IMR-90 (cell line): ENCODE data around the gene VAT1L. TPM values are rescaled to one million over a fixed set of nuclear protein-coding genes. Genes with fewer than 3 reads are reported as not detected.

Source experiments
- ATAC-seq: fragments of 200-7000 bp; cut with Tn5 transposase; 2 replicates; pipeline ENCODE4 v1.9.1; 2020; ENCODE audit warnings: low read depth, mild to moderate bottlenecking, moderate library complexity
- BruUV-seq: library from RNA; stranded (reverse); fragments of 400-500 nt; replicated peaks from 2 replicates; lab custom pipeline; 2021; lab: Mats Ljungman, UMichigan
- CTCF ChIA-PET: fragments of 300-600 bp; formaldehyde crosslinking; extraction: SDS; loops from one replicate; lab custom pipeline; 2021; ENCODE audit warnings: antibody characterized with exemption; lab: Yijun Ruan, JAX
- POLR2A ChIA-PET: fragments of 300-600 bp; sonication (Branson Sonifier 250); formaldehyde crosslinking; loops from one replicate; lab custom pipeline; 2022; ENCODE audit warnings: antibody characterized with exemption; ENCODE audit not compliant: unreplicated experiment; lab: Charles Lee
- DNase-seq: peaks from one replicate; pipeline ENCODE4 v3.0.0; 2013
- H2AFZ ChIP-seq: replicated peaks from 2 replicates; pipeline ENCODE3; 2013; ENCODE audit warnings: low read length, mild to moderate bottlenecking; ENCODE audit not compliant: poor library complexity
- H2AK5ac ChIP-seq: 2 replicates; pipeline ENCODE4 v1.6.1; 2013; ENCODE audit warnings: low read depth, low read length, inconsistent platforms
- H2AK9ac ChIP-seq: replicated peaks from 2 replicates; pipeline ENCODE3; 2013; ENCODE audit warnings: mild to moderate bottlenecking, low read depth, low read length, moderate library complexity; ENCODE audit not compliant: poor library complexity
- H2BK120ac ChIP-seq: 2 replicates; pipeline ENCODE4 v1.6.1; 2013; ENCODE audit warnings: low read depth, low read length, inconsistent platforms
- H2BK15ac ChIP-seq: 3 replicates; pipeline ENCODE4 v1.6.1; 2013; ENCODE audit warnings: low read depth, low read length, inconsistent platforms
- H2BK20ac ChIP-seq: 2 replicates; pipeline ENCODE4 v1.6.1; 2013; ENCODE audit warnings: low read depth, mild to moderate bottlenecking, inconsistent platforms, low read length, moderate library complexity
- H2BK5ac ChIP-seq: 2 replicates; pipeline ENCODE4 v1.6.1; 2013; ENCODE audit warnings: mild to moderate bottlenecking, low read depth, low read length, inconsistent platforms; ENCODE audit not compliant: poor library complexity, severe bottlenecking
- H3K14ac ChIP-seq: replicated peaks from 2 replicates; pipeline ENCODE4 v1.6.1; 2013; ENCODE audit warnings: low read depth, low read length, inconsistent platforms
- H3K18ac ChIP-seq: 2 replicates; pipeline ENCODE4 v1.6.1; 2013; ENCODE audit warnings: low read depth, low read length, control low read depth
- H3K23ac ChIP-seq: 2 replicates; pipeline ENCODE4 v1.6.1; 2013; ENCODE audit warnings: low read depth, low read length, inconsistent platforms
- H3K27ac ChIP-seq: 2 replicates; pipeline ENCODE4 v1.5.1; 2013; ENCODE audit warnings: mild to moderate bottlenecking, control low read depth, low read length; ENCODE audit not compliant: insufficient read depth
- H3K27me3 ChIP-seq: 2 replicates; pipeline ENCODE4 v1.6.1; 2013; ENCODE audit warnings: low read length; ENCODE audit not compliant: control insufficient read depth, insufficient read depth
- H3K36me3 ChIP-seq: 2 replicates; pipeline ENCODE4 v1.6.1; 2013; ENCODE audit warnings: low read length, mixed read lengths; ENCODE audit not compliant: control insufficient read depth, insufficient read depth
- H3K4ac ChIP-seq: 2 replicates; pipeline ENCODE4 v1.6.1; 2013; ENCODE audit warnings: low read depth, low read length, inconsistent platforms
- H3K4me1 ChIP-seq: 2 replicates; pipeline ENCODE4 v1.6.1; 2013; ENCODE audit warnings: low read length, mixed read lengths; ENCODE audit not compliant: control insufficient read depth, insufficient read depth
- H3K4me2 ChIP-seq: 2 replicates; pipeline ENCODE4 v1.6.1; 2013; ENCODE audit warnings: low read depth, mild to moderate bottlenecking, control low read depth, low read length, moderate library complexity
- H3K4me3 ChIP-seq: 2 replicates; pipeline ENCODE4 v1.5.1; 2013; ENCODE audit warnings: low read depth, mild to moderate bottlenecking, control low read depth, low read length, moderate library complexity; ENCODE audit not compliant: insufficient read depth
- H3K56ac ChIP-seq: 2 replicates; pipeline ENCODE4 v1.6.1; 2013; ENCODE audit warnings: low read length, inconsistent platforms; ENCODE audit not compliant: insufficient read depth; ENCODE audit errors: extremely low read depth
- H3K79me1 ChIP-seq, 2 experiments: 2 replicates each; pipeline ENCODE4 v1.6.1; 2013; ENCODE audit warnings: low read length in 2 of 2, inconsistent platforms in 1 of 2, low read depth in 1 of 2
- H3K9ac ChIP-seq: 2 replicates; pipeline ENCODE4 v1.6.1; 2013; ENCODE audit warnings: low read depth, low read length, control low read depth
- H3K9me1 ChIP-seq: 2 replicates; pipeline ENCODE4 v1.6.1; 2013; ENCODE audit warnings: low read length, inconsistent platforms; ENCODE audit not compliant: insufficient read depth
- H3K9me3 ChIP-seq: 2 replicates; pipeline ENCODE4 v1.6.1; 2013; ENCODE audit warnings: low read length; ENCODE audit not compliant: control insufficient read depth, insufficient read depth
- H4K20me1 ChIP-seq: 2 replicates; pipeline ENCODE4 v1.6.1; 2013; ENCODE audit warnings: low read length, inconsistent platforms; ENCODE audit not compliant: insufficient read depth
- H4K5ac ChIP-seq: 2 replicates; pipeline ENCODE4 v1.6.1; 2013; ENCODE audit warnings: mild to moderate bottlenecking, low read depth, low read length, control low read depth
- H4K8ac ChIP-seq, 2 experiments: 2 replicates each; pipeline ENCODE4 v1.6.1; 2013; ENCODE audit warnings: low read depth in 2 of 2, low read length in 2 of 2, control low read depth in 1 of 2, inconsistent platforms in 1 of 2
- H4K91ac ChIP-seq: 2 replicates; pipeline ENCODE4 v1.6.1; 2013; ENCODE audit warnings: low read depth, low read length, inconsistent platforms; ENCODE audit not compliant: insufficient read depth
- BHLHE40 ChIP-seq: fragments of 150-350 bp; IDR thresholded peaks from 2 replicates; pipeline ENCODE4 v1.6.1; 2016; ENCODE audit warnings: mild to moderate bottlenecking, low read depth, low read length
- CEBPB ChIP-seq: IDR thresholded peaks from 2 replicates; pipeline ENCODE4 v1.6.1; 2012; ENCODE audit warnings: low read depth, low read length, improper control_type of control experiment
- CHD1 ChIP-seq: IDR thresholded peaks from 2 replicates; pipeline ENCODE4 v1.6.1; 2012; ENCODE audit warnings: low read depth, low read length, improper control_type of control experiment
- CTCF ChIP-seq: conservative IDR thresholded peaks from 2 replicates; pipeline ENCODE4 v1.5.1; 2012; ENCODE audit warnings: mild to moderate bottlenecking, low read depth, low read length, improper control_type of control experiment
- ELK1 ChIP-seq: fragments of 150-350 bp; IDR thresholded peaks from 2 replicates; pipeline ENCODE4 v1.6.1; 2016; ENCODE audit warnings: low read depth, mild to moderate bottlenecking, low read length, moderate library complexity, borderline replicate concordance
- FOS ChIP-seq: fragments of 150-350 bp; IDR thresholded peaks from 2 replicates; pipeline ENCODE4 v1.6.1; 2016; ENCODE audit warnings: low read depth, low read length
- MAFK ChIP-seq: IDR thresholded peaks from 2 replicates; pipeline ENCODE4 v1.6.1; 2012; ENCODE audit warnings: low read depth, low read length, improper control_type of control experiment
- MAZ ChIP-seq: IDR thresholded peaks from 2 replicates; pipeline ENCODE4 v1.6.1; 2012; ENCODE audit warnings: low read depth, mild to moderate bottlenecking, low read length, improper control_type of control experiment, moderate library complexity, borderline replicate concordance
- MXI1 ChIP-seq: IDR thresholded peaks from 2 replicates; pipeline ENCODE4 v1.6.1; 2012; ENCODE audit warnings: low read depth, mild to moderate bottlenecking, low read length, moderate library complexity, borderline replicate concordance
- NFE2L2 ChIP-seq: fragments of 150-350 bp; IDR thresholded peaks from 2 replicates; pipeline ENCODE4 v1.6.1; 2016; ENCODE audit warnings: low read depth, mild to moderate bottlenecking, low read length
- POLR2A ChIP-seq: IDR thresholded peaks from 2 replicates; pipeline ENCODE4 v1.6.1; 2012; ENCODE audit warnings: mild to moderate bottlenecking, low read depth, low read length
- RAD21 ChIP-seq: IDR thresholded peaks from 2 replicates; pipeline ENCODE4 v1.6.1; 2012; ENCODE audit warnings: low read length, improper control_type of control experiment
- RCOR1 ChIP-seq: IDR thresholded peaks from 2 replicates; pipeline ENCODE4 v1.6.1; 2012; ENCODE audit warnings: mild to moderate bottlenecking, low read length, improper control_type of control experiment; ENCODE audit not compliant: insufficient replicate concordance
- RFX5 ChIP-seq: IDR thresholded peaks from 2 replicates; pipeline ENCODE4 v1.8.0; 2012; ENCODE audit warnings: low read depth, mild to moderate bottlenecking, low read length, moderate library complexity
- SMC3 ChIP-seq: fragments of 150-350 bp; IDR thresholded peaks from 2 replicates; pipeline ENCODE4 v1.6.1; 2016; ENCODE audit warnings: low read depth, mild to moderate bottlenecking, antibody characterized with exemption, low read length, moderate library complexity
- USF2 ChIP-seq: fragments of 150-350 bp; IDR thresholded peaks from 2 replicates; pipeline ENCODE4 v1.6.1; 2017; ENCODE audit warnings: mild to moderate bottlenecking, antibody characterized with exemption, low read length, low read depth
- WGBS, 2 experiments: methylation state at CpG; one replicate each; pipeline versions ENCODE4 v1.1.5 to v1.1.7; 2013; ENCODE audit warnings: missing lambda C conversion rate in 2 of 2; ENCODE audit not compliant: insufficient read length in 1 of 2; ENCODE audit errors: extremely low coverage in 2 of 2; 5-methylcytosine and 5-hydroxymethylcytosine counted together
- dilution Hi-C: fragments of 300-500 bp; cut with HindIII; formaldehyde crosslinking; loops from one replicate; pipeline ENCODE4 v1.14.3; 2018; ENCODE audit warnings: low sequenced_read_pairs; ENCODE audit not compliant: unreplicated experiment
- in situ Hi-C: fragments of 300-500 bp; cut with MboI; formaldehyde crosslinking; loops from 3 replicates; pipeline ENCODE4 v1.14.3; 2019; ENCODE audit warnings: low sequenced_read_pairs, inconsistent platforms, mixed read lengths
- intact Hi-C: fragments of 100-400 bp; cut with micrococcal nuclease; formaldehyde crosslinking; loops from 2 replicates; pipeline ENCODE4 v1.10.0; 2022
- polyA plus RNA-seq, 3 experiments: library from polyadenylated mRNA; depleted of rRNA; stranded (reverse); fragments of >200 nt; gene quantifications; 2 replicates each; pipeline ENCODE4 v1.2.3, GENCODE V29; 2012; ENCODE audit warnings: low replicate concordance in 1 of 3
- total RNA-seq: library from RNA; depleted of rRNA; stranded (reverse); fragments of >200 nt; gene quantifications from 2 replicates; pipeline ENCODE4 v1.2.3, GENCODE V29; 2012

Gene VAT1L
- total and polyA plus RNA-seq, 2 of the 4 experiments (the other 2 are of a cell fraction): 15.4 to 18.5 TPM

GRCh38 chr16:78024159-78024558, 235.8 kb downstream of the VAT1L start:
- Histone ChIP-seq H3K9me3 (no peaks in the 10 kb centered on the region), H4K5ac (no peak overlapping the region), H4K91ac (no peak overlapping the region), H3K27me3 (no peaks in the 10 kb centered on the region), H2AK9ac (no peak overlapping the region), H3K9me1 (no peaks in the 10 kb centered on the region), H2BK15ac (no peak overlapping the region), H3K4me3 (no peak overlapping the region), H2BK120ac (no peak overlapping the region), H3K9ac (no peak overlapping the region), H3K36me3 (no peaks in the 10 kb centered on the region), H4K8ac (no peak overlapping the region), H3K23ac (no peak overlapping the region), H3K18ac (no peak overlapping the region), H2AK5ac (no peak overlapping the region), H3K79me1 (no peaks in the 10 kb centered on the region), H2AFZ (no peak overlapping the region), H3K4me2 (no peak overlapping the region), H3K4ac (no peak overlapping the region), H3K14ac (no peak overlapping the region), H3K4me1 (peaks cover 1% of the 10 kb centered on the region; the same call in 1 of the 2 replicates), H3K56ac (no peak overlapping the region), H2BK5ac (no peak overlapping the region), H4K20me1 (no peaks in the 10 kb centered on the region), H3K27ac (no peak overlapping the region), H2BK20ac (no peak overlapping the region)
- in situ Hi-C loops (loop anchor here (25.0 kb wide), 1 partner anchor 787 kb away; no protein-coding TSS in a partner anchor), dilution Hi-C loops (no loop called here), intact Hi-C loops (no loop called here)
- ATAC-seq (no peak), DNase-seq (no peak)
- WGBS, 2 experiments: 67% methylated on average over 1 of the region's 5 CpGs; no CpG with 5 or more reads in 1 of the 2 experiments
- TF ChIP-seq CEBPB: no peak
- no peak for TF ChIP-seq BHLHE40
- TF ChIP-seq MAFK: no peak
- no peak for TF ChIP-seq NFE2L2
- no peak for TF ChIP-seq RFX5
- TF ChIP-seq ELK1: no peak
- no peak for TF ChIP-seq CHD1
- TF ChIP-seq FOS: no peak
- no peak for TF ChIP-seq CTCF
- TF ChIP-seq RCOR1: no peak
- TF ChIP-seq USF2: no peak
- no peak for TF ChIP-seq MAZ
- no peak for TF ChIP-seq MXI1
- TF ChIP-seq RAD21: no peak
- TF ChIP-seq POLR2A: no peak
- no peak for TF ChIP-seq SMC3
- no TSS peak for BruUV-seq
- ChIA-PET CTCF (no interaction called here), POLR2A (no interaction called here)
